Measurements from ENCODE around the gene PNKP.

Gene PNKP

DNA sequence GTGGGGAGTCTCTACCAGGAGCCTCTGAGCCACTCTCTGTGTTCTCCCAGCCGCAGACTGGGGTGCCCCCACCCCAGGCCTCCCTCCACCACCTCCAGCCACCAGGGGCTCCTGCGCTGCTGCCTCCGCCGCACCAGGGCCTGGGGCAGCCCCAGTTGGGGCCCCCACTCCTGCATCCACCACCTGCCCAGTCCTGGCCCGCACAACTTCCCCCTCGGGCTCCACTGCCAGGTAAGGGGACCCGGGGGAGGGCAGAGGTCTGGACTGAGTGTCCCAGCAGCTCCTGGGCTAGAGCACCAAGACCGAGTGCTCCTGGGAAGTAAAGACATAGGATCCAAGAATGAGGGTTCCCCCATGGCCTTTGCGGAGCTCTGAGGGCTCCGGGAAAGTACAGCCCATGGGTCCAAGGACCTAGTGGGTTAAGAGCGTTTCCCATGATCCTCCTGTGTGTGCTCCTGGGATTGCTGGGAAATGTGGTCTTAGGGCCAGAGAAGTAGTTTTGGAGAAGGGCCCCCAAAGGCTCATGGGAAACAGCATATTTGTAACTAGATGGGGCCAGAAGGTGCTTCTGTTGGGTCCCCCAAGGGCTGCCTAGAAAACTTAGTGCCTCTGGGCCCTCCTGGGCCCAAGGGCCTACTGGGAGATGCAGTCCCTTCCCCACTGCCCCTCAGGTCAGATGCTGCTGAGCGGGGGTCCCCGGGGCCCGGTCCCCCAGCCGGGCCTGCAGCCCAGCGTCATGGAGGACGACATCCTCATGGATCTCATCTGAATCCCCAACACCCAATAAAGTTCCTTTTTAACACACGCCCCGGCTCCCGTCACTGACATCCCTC lies 31.0 kb downstream of the PNKP start:
- H3K4me3 ChIP-seq (ENCODE audit: low read depth, low read length), result no peak overlapping the region
- no peak for DNase-seq (ENCODE audit: low read depth)
- TF ChIP-seq, protein P1, sequence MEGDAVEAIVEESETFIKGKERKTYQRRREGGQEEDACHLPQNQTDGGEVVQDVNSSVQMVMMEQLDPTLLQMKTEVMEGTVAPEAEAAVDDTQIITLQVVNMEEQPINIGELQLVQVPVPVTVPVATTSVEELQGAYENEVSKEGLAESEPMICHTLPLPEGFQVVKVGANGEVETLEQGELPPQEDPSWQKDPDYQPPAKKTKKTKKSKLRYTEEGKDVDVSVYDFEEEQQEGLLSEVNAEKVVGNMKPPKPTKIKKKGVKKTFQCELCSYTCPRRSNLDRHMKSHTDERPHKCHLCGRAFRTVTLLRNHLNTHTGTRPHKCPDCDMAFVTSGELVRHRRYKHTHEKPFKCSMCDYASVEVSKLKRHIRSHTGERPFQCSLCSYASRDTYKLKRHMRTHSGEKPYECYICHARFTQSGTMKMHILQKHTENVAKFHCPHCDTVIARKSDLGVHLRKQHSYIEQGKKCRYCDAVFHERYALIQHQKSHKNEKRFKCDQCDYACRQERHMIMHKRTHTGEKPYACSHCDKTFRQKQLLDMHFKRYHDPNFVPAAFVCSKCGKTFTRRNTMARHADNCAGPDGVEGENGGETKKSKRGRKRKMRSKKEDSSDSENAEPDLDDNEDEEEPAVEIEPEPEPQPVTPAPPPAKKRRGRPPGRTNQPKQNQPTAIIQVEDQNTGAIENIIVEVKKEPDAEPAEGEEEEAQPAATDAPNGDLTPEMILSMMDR (IDR thresholded peaks at IDR 0.05; ENCODE audit: insufficient read depth, low read depth, low read length, missing control alignments), result no peak

DNA sequence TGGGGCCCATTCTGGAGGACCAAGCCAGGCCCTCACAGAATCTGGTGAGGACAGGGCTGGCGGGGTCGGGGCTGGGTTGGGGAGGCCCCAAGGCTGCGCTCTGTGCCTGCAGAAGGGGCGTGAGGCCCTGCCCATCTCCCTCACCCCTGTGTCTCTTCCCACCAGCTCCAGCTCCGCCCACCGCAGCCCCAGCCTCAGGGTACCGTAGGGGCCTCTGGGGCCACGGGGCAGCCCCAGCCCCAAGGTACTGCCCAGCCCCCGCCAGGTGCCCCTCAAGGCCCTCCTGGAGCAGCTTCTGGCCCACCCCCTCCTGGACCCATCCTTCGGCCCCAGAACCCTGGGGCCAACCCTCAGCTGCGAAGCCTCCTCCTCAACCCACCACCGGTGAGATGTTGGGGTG lies 31.8 kb downstream of the PNKP start:
- H3K4me3 ChIP-seq (ENCODE audit: low read depth, low read length), result no peak overlapping the region
- TF ChIP-seq, protein P1 (IDR thresholded peaks at IDR 0.05; ENCODE audit: insufficient read depth, low read depth, low read length, missing control alignments), result no peak
- DNase-seq (ENCODE audit: low read depth), result no peak

DNA sequence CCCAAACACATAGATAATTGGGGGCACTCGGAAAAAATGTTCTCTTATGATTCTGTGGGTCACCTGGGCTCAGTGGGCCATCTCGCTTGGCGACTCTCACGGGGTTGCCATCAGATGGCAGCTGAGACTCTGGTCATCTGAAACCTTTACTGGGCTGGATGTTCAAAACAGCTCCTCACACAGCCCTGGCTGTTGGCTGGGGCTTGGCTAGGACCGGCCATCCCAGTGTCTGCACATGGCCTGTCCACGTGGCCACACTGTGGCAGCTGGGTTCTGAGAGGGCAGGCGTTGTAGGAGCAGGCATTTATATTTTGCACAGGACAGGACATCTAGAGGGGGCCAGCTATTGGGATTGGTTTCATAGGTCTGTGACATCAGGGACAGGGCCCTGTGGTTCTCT lies 33.8 kb downstream of the PNKP start:
- no peak overlapping the region for H3K4me3 ChIP-seq (ENCODE audit: low read depth, low read length)
- DNase-seq (ENCODE audit: low read depth), result no peak
- TF ChIP-seq, protein P1 (IDR thresholded peaks at IDR 0.05; ENCODE audit: insufficient read depth, low read depth, low read length, missing control alignments), result no peak

DNA sequence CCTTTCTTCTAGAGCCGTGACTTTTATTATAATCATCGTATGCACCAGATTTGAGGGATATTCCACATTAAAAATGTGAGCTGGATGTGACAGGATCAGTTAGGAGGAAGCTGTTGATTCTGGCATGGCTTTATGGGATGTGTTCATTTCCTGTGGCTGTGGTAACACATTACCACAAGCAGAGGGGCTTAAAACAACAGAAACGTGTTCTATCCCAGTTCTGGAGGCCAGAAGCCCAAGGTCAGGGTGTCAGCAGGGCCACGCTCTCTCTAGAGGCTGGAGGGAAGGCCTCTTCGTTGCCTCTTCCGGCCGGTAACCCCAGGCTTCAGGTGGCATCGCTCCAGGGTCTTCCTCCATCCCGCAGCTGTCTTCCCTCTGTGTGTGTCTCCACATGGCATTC lies 34.8 kb downstream of the PNKP start:
- TF ChIP-seq, protein P1 (IDR thresholded peaks at IDR 0.05; ENCODE audit: insufficient read depth, low read depth, low read length, missing control alignments), result no peak
- H3K4me3 ChIP-seq (ENCODE audit: low read depth, low read length), result no peak overlapping the region
- no peak for DNase-seq (ENCODE audit: low read depth)

DNA sequence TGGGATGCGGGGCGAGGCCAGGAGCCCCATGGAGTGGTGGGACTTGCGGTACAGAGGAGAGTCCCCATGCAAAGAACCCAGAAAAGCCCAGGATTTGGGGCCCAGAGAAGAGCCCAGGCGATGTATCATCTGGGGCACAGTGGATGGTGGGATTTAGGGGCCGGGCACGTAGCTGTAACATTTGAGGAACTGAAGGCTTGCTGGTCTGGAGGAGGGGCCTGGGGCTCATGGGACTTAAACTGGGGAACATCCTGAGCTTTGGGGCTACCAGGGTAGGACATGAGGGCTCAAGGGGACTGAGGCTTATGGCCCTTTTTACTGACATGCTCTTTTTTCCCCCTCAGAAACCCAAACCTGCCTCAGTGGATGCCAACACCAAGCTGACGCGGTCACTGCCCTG lies 35.8 kb downstream of the PNKP start:
- no peak overlapping the region for H3K4me3 ChIP-seq (ENCODE audit: low read depth, low read length)
- DNase-seq (ENCODE audit: low read depth), result no peak
- TF ChIP-seq, protein P1 (IDR thresholded peaks at IDR 0.05; ENCODE audit: insufficient read depth, low read depth, low read length, missing control alignments), result no peak

DNA sequence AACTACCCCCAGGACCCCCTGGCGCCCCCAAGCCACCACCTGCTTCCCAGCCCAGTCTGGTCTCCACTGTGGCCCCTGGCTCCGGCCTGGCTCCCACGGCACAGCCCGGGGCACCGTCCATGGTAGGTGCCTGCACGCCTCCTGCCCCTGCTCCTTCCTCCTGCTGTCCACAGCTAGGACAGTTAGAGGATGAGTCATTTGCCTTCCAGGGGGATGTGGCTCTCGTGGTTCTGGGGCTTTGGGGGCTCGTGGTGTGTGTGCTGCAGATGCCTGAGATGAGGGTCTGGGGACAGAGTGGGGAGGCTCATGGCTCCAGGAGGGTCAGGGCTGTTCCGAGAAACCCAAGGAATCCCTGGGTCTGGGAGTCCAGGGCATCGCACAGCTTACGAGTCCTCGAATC lies 36.6 kb downstream of the PNKP start:
- no peak for DNase-seq (ENCODE audit: low read depth)

More for the DNA sequence above, 36.6 kb downstream of the PNKP start:
- TF ChIP-seq, protein P1 (IDR thresholded peaks at IDR 0.05; ENCODE audit: insufficient read depth, low read depth, low read length, missing control alignments), result no peak
- H3K4me3 ChIP-seq (ENCODE audit: low read depth, low read length), result no peak overlapping the region

All from GM12865 (cell line).